VCaP (cell line): ENCODE results near the gene THRSP.

ENCODE experiments used
- H3K27ac ChIP-seq: fragments of 450-650 bp; 2 replicates; pipeline ENCODE4 v1.5.1; 2017
- TF ChIP-seq, protein P1 (sequence below): fragments of 450-650 bp; conservative IDR thresholded peaks from 2 replicates; pipeline ENCODE4 v1.5.1; 2017; ENCODE audit warnings: mild to moderate bottlenecking, moderate library complexity

Gene THRSP

GRCh38 chr11:78034623-78035022, 29.0 kb upstream of the THRSP start:
- no peak overlapping the region for H3K27ac ChIP-seq
- TF ChIP-seq, protein P1, sequence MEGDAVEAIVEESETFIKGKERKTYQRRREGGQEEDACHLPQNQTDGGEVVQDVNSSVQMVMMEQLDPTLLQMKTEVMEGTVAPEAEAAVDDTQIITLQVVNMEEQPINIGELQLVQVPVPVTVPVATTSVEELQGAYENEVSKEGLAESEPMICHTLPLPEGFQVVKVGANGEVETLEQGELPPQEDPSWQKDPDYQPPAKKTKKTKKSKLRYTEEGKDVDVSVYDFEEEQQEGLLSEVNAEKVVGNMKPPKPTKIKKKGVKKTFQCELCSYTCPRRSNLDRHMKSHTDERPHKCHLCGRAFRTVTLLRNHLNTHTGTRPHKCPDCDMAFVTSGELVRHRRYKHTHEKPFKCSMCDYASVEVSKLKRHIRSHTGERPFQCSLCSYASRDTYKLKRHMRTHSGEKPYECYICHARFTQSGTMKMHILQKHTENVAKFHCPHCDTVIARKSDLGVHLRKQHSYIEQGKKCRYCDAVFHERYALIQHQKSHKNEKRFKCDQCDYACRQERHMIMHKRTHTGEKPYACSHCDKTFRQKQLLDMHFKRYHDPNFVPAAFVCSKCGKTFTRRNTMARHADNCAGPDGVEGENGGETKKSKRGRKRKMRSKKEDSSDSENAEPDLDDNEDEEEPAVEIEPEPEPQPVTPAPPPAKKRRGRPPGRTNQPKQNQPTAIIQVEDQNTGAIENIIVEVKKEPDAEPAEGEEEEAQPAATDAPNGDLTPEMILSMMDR: no peak

DNA sequence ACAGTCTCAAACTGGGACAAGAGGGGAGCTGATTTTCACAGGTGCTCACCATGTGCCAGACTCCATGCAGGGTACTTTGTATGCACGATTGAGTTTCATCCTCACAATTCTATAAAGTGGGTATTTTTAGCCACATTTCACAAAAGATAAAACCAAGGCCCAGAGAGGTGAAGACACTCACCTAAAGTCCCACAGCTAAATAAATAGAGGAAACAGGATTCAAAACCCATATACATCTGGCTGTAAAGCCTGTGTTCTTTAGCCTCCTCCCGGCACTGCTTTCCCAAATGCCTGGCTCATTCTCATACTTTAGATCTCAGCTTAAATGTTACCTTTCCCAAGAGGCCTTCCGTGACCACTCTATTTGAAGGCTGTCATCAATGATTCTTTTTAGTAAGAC, 27.3 kb upstream of the THRSP start:
- H3K27ac ChIP-seq: no peak overlapping the region
- TF ChIP-seq, protein P1: no peak

DNA sequence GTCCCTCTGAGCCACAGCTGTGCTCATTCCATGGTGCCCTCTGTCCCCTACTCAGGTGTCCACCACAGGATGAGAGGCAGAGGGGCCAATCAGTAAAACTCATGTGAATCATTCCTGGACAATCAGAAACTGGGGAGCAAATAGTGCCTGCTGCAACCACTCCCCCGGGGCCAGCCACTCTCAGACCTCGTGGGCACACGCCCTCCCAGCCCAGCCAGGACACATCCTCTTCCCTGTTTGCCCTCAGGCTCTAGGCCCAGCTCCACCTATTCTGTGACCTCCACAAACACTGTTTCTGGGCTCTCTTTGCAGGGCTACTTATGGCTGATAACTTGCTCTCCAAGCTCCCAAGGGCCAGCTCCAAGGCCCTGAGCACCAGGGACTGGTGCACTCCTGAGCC, 26.6 kb upstream of the THRSP start:
- no peak overlapping the region for H3K27ac ChIP-seq
- TF ChIP-seq, protein P1: no peak

DNA sequence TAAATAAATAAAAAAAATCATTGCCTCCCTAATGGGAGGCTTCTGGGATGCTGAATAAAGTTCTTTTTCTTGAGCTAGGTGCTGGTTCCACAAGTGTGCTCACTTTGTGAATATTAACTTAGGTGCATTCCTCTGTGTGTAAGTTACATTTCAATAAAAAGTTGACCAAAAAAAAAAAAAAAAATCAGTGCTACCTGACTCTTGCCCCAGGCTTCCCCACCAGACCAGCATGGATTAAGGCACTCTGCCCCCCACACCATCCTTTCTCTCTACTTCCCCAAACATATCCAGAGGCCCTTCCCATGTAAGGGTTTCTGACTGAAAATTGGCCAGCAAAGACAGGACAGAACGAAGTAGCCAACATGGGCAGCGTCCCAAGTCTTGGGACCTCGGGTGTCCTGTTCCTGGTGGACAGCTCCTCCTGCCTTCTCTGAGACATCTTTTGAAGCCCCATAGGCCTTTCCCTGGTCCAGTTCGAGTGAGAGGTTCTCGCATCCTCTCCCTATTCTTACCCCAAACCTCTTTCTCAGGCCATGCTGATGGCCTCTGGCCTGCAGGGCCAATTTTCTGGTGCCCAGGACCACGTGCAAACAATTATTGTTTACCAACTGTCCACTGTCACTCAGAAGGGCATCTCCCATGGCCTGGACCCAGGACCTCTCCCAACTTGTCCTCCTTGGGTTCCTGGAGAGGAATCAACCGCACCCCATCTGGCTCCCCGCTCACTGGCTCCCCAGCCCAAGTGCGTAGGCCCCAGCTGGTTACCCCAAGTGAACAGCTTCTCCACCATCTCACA, 25.6 kb upstream of the THRSP start:
- TF ChIP-seq, protein P1: no peak
- H3K27ac ChIP-seq: no peak overlapping the region; the same call in 1 of the 2 replicates

- H3K27ac ChIP-seq: peak overlapping the region; percentile 71; the same call in 1 of the 2 replicates
- TF ChIP-seq, protein P1: no peak
Measured at GRCh38 chr11:78038697-78039313, 24.9 kb upstream of the THRSP start.

- H3K27ac ChIP-seq: peak overlapping the region; percentile 71
- TF ChIP-seq, protein P1: no peak
Measured at GRCh38 chr11:78039391-78039918, 24.2 kb upstream of the THRSP start.

- H3K27ac ChIP-seq: peak overlapping the region; percentile 71
- TF ChIP-seq, protein P1: no peak
Measured at GRCh38 chr11:78039919-78040671, 23.6 kb upstream of the THRSP start.
